Hepatocyte (in vitro differentiated cells): ENCODE results near the gene DNAJC1.

Experiments used
- CTCF ChIP-seq: fragments of 200-600 bp; sonication (generic); IDR thresholded peaks from 2 replicates; pipeline ENCODE4 v1.5.1; 2016; ENCODE audit warnings: antibody characterized with exemption, mild to moderate bottlenecking; ENCODE audit not compliant: poor library complexity
- EZH2phosphoT487 ChIP-seq: fragments of 200-600 bp; sonication (generic); IDR thresholded peaks from one replicate; pipeline ENCODE4 v1.6.1; 2018; ENCODE audit warnings: antibody characterized with exemption, mild to moderate bottlenecking, low read depth, moderate library complexity; ENCODE audit not compliant: unreplicated experiment, severe bottlenecking

GRCh38 chr10:21747809-21748208 lies 255.7 kb downstream of the DNAJC1 start:
- TF ChIP-seq CTCF (no peak), EZH2phosphoT487 (no peak)
